Keratinocyte (primary cell): Measurements from ENCODE around the gene FXN. TPM values are rescaled to one million over a fixed set of nuclear protein-coding genes. Genes with fewer than 3 reads are reported as not detected.

ENCODE experiments used
- DNase-seq: peaks from one replicate; pipeline ENCODE4 v3.0.0-alpha.2; 2011; ENCODE audit warnings: low read depth, missing footprints, low spot score
- FAIRE-seq: peaks from 2 replicates; lab custom pipeline; 2011; peaks lifted over from hg19 to GRCh38; lab: Jason Lieb, UNC
- H2AFZ ChIP-seq: 2 replicates; pipeline ENCODE4 v1.6.0; 2012; ENCODE audit warnings: low read length, control low read depth, inconsistent platforms; ENCODE audit not compliant: control insufficient read depth
- H3K27ac ChIP-seq: 2 replicates; pipeline ENCODE4 v1.5.1; 2011; ENCODE audit warnings: low read length; ENCODE audit not compliant: control insufficient read depth, insufficient read depth
- H3K27me3 ChIP-seq: 3 replicates; pipeline ENCODE4 v1.6.0; 2011; ENCODE audit warnings: low read length; ENCODE audit not compliant: control insufficient read depth, insufficient read depth; ENCODE audit errors: extremely low read depth
- H3K36me3 ChIP-seq, 2 experiments: 2 replicates in 1 of 2; 3 replicates in 1 of 2; pipeline ENCODE4 v1.5.1; 2011; ENCODE audit warnings: low read length in 2 of 2, mild to moderate bottlenecking in 1 of 2; ENCODE audit not compliant: control insufficient read depth in 2 of 2, insufficient read depth in 2 of 2; ENCODE audit errors: extremely low read depth in 1 of 2
- H3K4me1 ChIP-seq: 3 replicates; pipeline ENCODE4 v1.5.1; 2011; ENCODE audit warnings: low read length; ENCODE audit not compliant: control insufficient read depth, insufficient read depth; ENCODE audit errors: extremely low read depth
- H3K4me2 ChIP-seq: 3 replicates; pipeline ENCODE4 v1.6.0; 2011; ENCODE audit warnings: low read depth, low read length; ENCODE audit not compliant: control insufficient read depth, insufficient read depth; ENCODE audit errors: extremely low read depth
- H3K4me3 ChIP-seq, 3 experiments: fragments of 200-600 bp in 1 of 3; sonication (generic) in 1 of 3; 2 replicates in 2 of 3; 3 replicates in 1 of 3; pipeline ENCODE4 v1.5.1; 2011 to 2016; ENCODE audit warnings: low read length in 3 of 3, mild to moderate bottlenecking in 3 of 3, control low read depth in 2 of 3, inconsistent platforms in 1 of 3, low read depth in 1 of 3, mixed read lengths in 1 of 3, mixed run types in 1 of 3, moderate library complexity in 1 of 3; ENCODE audit not compliant: control insufficient read depth in 2 of 3, insufficient read depth in 2 of 3; ENCODE audit errors: extremely low read depth in 1 of 3
- H3K79me2 ChIP-seq: 2 replicates; pipeline ENCODE4 v1.6.0; 2012; ENCODE audit warnings: low read length; ENCODE audit not compliant: control insufficient read depth, insufficient read depth
- H3K9ac ChIP-seq: 3 replicates; pipeline ENCODE4 v1.6.0; 2011; ENCODE audit warnings: low read length; ENCODE audit not compliant: control insufficient read depth, insufficient read depth; ENCODE audit errors: extremely low read depth
- H3K9me1 ChIP-seq: 3 replicates; pipeline ENCODE4 v1.6.0; 2011; ENCODE audit warnings: low read length; ENCODE audit not compliant: control insufficient read depth, insufficient read depth; ENCODE audit errors: extremely low read depth
- H3K9me3 ChIP-seq: 2 replicates; pipeline ENCODE4 v1.5.1; 2012; ENCODE audit warnings: low read depth, low read length; ENCODE audit not compliant: control insufficient read depth
- H4K20me1 ChIP-seq: 3 replicates; pipeline ENCODE4 v1.6.0; 2011; ENCODE audit warnings: low read length; ENCODE audit not compliant: control insufficient read depth, insufficient read depth; ENCODE audit errors: extremely low read depth
- CTCF ChIP-seq, 3 experiments: IDR thresholded peaks in 1 of 3; conservative IDR thresholded peaks in 1 of 3; optimal IDR thresholded peaks in 1 of 3; 2 replicates in 2 of 3; 3 replicates in 1 of 3; pipeline versions ENCODE3 to v1.5.1; 2011; ENCODE audit warnings: low read length in 3 of 3, mild to moderate bottlenecking in 3 of 3, moderate library complexity in 2 of 3, control low read depth in 1 of 3, inconsistent platforms in 1 of 3; ENCODE audit not compliant: insufficient read depth in 2 of 3; ENCODE audit errors: extremely low read depth in 1 of 3
- EZH2 ChIP-seq: IDR thresholded peaks from one replicate; pipeline ENCODE4 v1.6.1; 2012; ENCODE audit warnings: inconsistent platforms, mild to moderate bottlenecking, low read length, moderate library complexity
- dilution Hi-C: fragments of 300-500 bp; cut with MboI; formaldehyde crosslinking; loops from one replicate; pipeline ENCODE4 v1.7.0; 2020; ENCODE audit warnings: low sequenced_read_pairs; ENCODE audit not compliant: extremely low pct_ligation_motif_present
- polyA plus RNA-seq, 5 experiments: library from polyadenylated mRNA; depleted of rRNA in 3 of 5; stranded (reverse) in 3 of 5; stranded (forward) in 1 of 5; unstranded in 1 of 5; fragments of >200 nt; gene quantifications; 1 replicate in 1 of 5; 2 replicates in 3 of 5; 3 replicates in 1 of 5; pipeline versions ENCODE4 v1.2.1 to v1.2.3, GENCODE V29; 2011 to 2012; ENCODE audit warnings: missing spikeins in 2 of 5, low read depth in 1 of 5, low replicate concordance in 1 of 5

Gene FXN
- polyA plus RNA-seq, 1 donor (not counting 4 experiments of a cell fraction or from before 2014, with no cell fraction given) = 24.3 TPM

GRCh38 chr9:68996462-68996861 is 39.1 kb upstream of the FXN start:
- no peaks in the 10 kb centered on the region for H4K20me1 ChIP-seq
- no peak overlapping the region for H3K4me2 ChIP-seq
- H3K4me1 ChIP-seq = no peaks in the 10 kb centered on the region
- H3K27ac ChIP-seq = no peak overlapping the region
- TF ChIP-seq EZH2 (no peak), CTCF (optimal IDR thresholded peaks at IDR 0.05 in 1 of 3, IDR thresholded peaks at IDR 0.05 in 1 of 3, conservative IDR thresholded peaks at IDR 0.05 in 1 of 3; ENCODE audit: extremely low read depth in 1 of 3, insufficient read depth in 2 of 3, low read length in 3 of 3) (no peak)
- no peak overlapping the region for H2AFZ ChIP-seq
- DNase-seq = no peak
- no peaks in the 10 kb centered on the region for H3K27me3 ChIP-seq
- H3K36me3 ChIP-seq = no peaks in the 10 kb centered on the region
- no peak overlapping the region for H3K4me3 ChIP-seq
- no peaks in the 10 kb centered on the region for H3K9me3 ChIP-seq
- FAIRE-seq = no peak
- no peaks in the 10 kb centered on the region for H3K9me1 ChIP-seq
- dilution Hi-C loops = loop anchor here (10.0 to 25.0 kb wide), 2 partner anchors 282 to 384 kb away; no protein-coding TSS in a partner anchor
- H3K79me2 ChIP-seq = no peaks in the 10 kb centered on the region
- no peak overlapping the region for H3K9ac ChIP-seq

GRCh38 chr9:68997666-68998065 is 37.9 kb upstream of the FXN start:
- Histone ChIP-seq H3K27me3 (no peaks in the 10 kb centered on the region), H3K9me1 (no peaks in the 10 kb centered on the region), H3K79me2 (no peaks in the 10 kb centered on the region), H4K20me1 (no peaks in the 10 kb centered on the region), H3K9me3 (no peaks in the 10 kb centered on the region), H3K9ac (no peak overlapping the region), H3K4me3 (no peak overlapping the region), H3K4me1 (no peaks in the 10 kb centered on the region), H2AFZ (no peak overlapping the region), H3K36me3 (no peaks in the 10 kb centered on the region), H3K4me2 (no peak overlapping the region), H3K27ac (no peak overlapping the region)
- no peak for DNase-seq
- FAIRE-seq = no peak
- dilution Hi-C loops = loop anchor here (10.0 to 25.0 kb wide), 2 partner anchors 283 to 385 kb away; no protein-coding TSS in a partner anchor
- TF ChIP-seq CTCF (optimal IDR thresholded peaks at IDR 0.05 in 1 of 3, IDR thresholded peaks at IDR 0.05 in 1 of 3, conservative IDR thresholded peaks at IDR 0.05 in 1 of 3; ENCODE audit: extremely low read depth in 1 of 3, insufficient read depth in 2 of 3, low read length in 3 of 3) = no peak
- TF ChIP-seq EZH2 = no peak
